Panc1 (cell line): Measurements from ENCODE around the gene SPATA24. TPM values are rescaled to one million over a fixed set of nuclear protein-coding genes. Genes with fewer than 3 reads are reported as not detected.

Source experiments
- ATAC-seq: fragments of 200-7000 bp; cut with Tn5 transposase; 2 replicates; pipeline ENCODE4 v1.9.1; 2020; ENCODE audit warnings: mild to moderate bottlenecking, moderate library complexity
- BruUV-seq: library from RNA; stranded (reverse); fragments of 400-500 nt; replicated peaks from 2 replicates; lab custom pipeline; 2021; lab: Mats Ljungman, UMichigan
- CTCF ChIA-PET: fragments of 300-600 bp; sonication (Branson Sonifier 250); formaldehyde crosslinking; loops from one replicate; lab custom pipeline; 2022; ENCODE audit warnings: antibody characterized with exemption; lab: Charles Lee
- POLR2A ChIA-PET: fragments of 300-600 bp; sonication (Branson Sonifier 250); formaldehyde crosslinking; loops from one replicate; lab custom pipeline; 2022; ENCODE audit warnings: antibody characterized with exemption; lab: Charles Lee
- DNase-seq: peaks from one replicate; pipeline ENCODE4 v3.0.0-alpha.2; 2010; ENCODE audit warnings: low read depth, low spot score
- H3K27ac ChIP-seq: 2 replicates; pipeline ENCODE4 v1.5.1; 2011; ENCODE audit warnings: mild to moderate bottlenecking, low read length, inconsistent platforms
- H3K27me3 ChIP-seq: fragments of 200-500 bp; sonication (Bioruptor generic); 2 replicates; pipeline ENCODE4 v1.6.0; 2014; ENCODE audit warnings: low read length, inconsistent platforms; ENCODE audit not compliant: control insufficient read depth, insufficient read depth
- H3K36me3 ChIP-seq: fragments of 200-500 bp; sonication (Bioruptor generic); 2 replicates; pipeline ENCODE4 v1.5.1; 2014; ENCODE audit warnings: inconsistent platforms, mild to moderate bottlenecking, low read length, moderate library complexity; ENCODE audit not compliant: control insufficient read depth, insufficient read depth
- H3K4me1 ChIP-seq: 2 replicates; pipeline ENCODE4 v1.5.1; 2011; ENCODE audit warnings: inconsistent platforms, mild to moderate bottlenecking, low read length, moderate library complexity; ENCODE audit not compliant: control insufficient read depth, insufficient read depth
- H3K4me3 ChIP-seq, 2 experiments: 2 replicates each; pipeline ENCODE4 v1.5.1; 2011 to 2012; ENCODE audit warnings: low read depth in 2 of 2, low read length in 2 of 2, mild to moderate bottlenecking in 2 of 2, inconsistent platforms in 1 of 2, moderate library complexity in 1 of 2
- H3K9me3 ChIP-seq: fragments of 200-500 bp; sonication (Bioruptor generic); 2 replicates; pipeline ENCODE4 v1.5.1; 2014; ENCODE audit warnings: low read depth, mild to moderate bottlenecking, inconsistent platforms, low read length, moderate library complexity; ENCODE audit not compliant: control insufficient read depth, insufficient read depth
- CTCF ChIP-seq: fragments of 450-650 bp; IDR thresholded peaks from 2 replicates; pipeline ENCODE4 v1.5.1; 2017; ENCODE audit warnings: mild to moderate bottlenecking
- POLR2AphosphoS5 ChIP-seq: IDR thresholded peaks from 2 replicates; pipeline ENCODE4 v1.6.1; 2012; ENCODE audit warnings: mild to moderate bottlenecking, low read depth, low read length, moderate library complexity
- REST ChIP-seq, 2 experiments: IDR thresholded peaks; 2 replicates each; pipeline ENCODE4 v1.6.1; 2011 to 2012; ENCODE audit warnings: low read depth in 2 of 2, control low read depth in 1 of 2, low read length in 1 of 2, mild to moderate bottlenecking in 1 of 2, moderate library complexity in 1 of 2; ENCODE audit not compliant: insufficient read depth in 1 of 2
- SIN3A ChIP-seq: IDR thresholded peaks from 2 replicates; pipeline ENCODE4 v1.6.1; 2012; ENCODE audit warnings: low read depth, mild to moderate bottlenecking, low read length, moderate library complexity, borderline replicate concordance; ENCODE audit not compliant: insufficient read depth
- TCF7L2 ChIP-seq: IDR thresholded peaks from 2 replicates; pipeline ENCODE4 v1.6.1; 2011; ENCODE audit warnings: mild to moderate bottlenecking, low read depth, low read length, inconsistent platforms
- in situ Hi-C: cut with HindIII; loops from 2 replicates; pipeline ENCODE4 v1.10.0; 2016; ENCODE audit warnings: low sequenced_read_pairs, low pct_unique_long_range_greater_than_20kb
- intact Hi-C: fragments of 100-400 bp; cut with micrococcal nuclease; formaldehyde crosslinking; loops from one replicate; pipeline ENCODE4 v1.10.0; 2022; ENCODE audit not compliant: unreplicated experiment
- total RNA-seq: library from RNA; stranded (reverse); gene quantifications from one replicate; pipeline ENCODE4 v1.2.1, GENCODE V29; 2021; ENCODE audit not compliant: unreplicated experiment

Gene SPATA24
- total RNA-seq, 1 experiment from 2014 or later, result 5.5 TPM

- no peaks in the 10 kb centered on the region for H3K9me3 ChIP-seq
- H3K36me3 ChIP-seq, result no peaks in the 10 kb centered on the region
- TF ChIP-seq REST (IDR thresholded peaks at IDR 0.05; ENCODE audit: insufficient read depth in 1 of 2, low read depth in 2 of 2, low read length in 1 of 2), result no peak
- no peak for TF ChIP-seq SIN3A
- no peak for TF ChIP-seq POLR2AphosphoS5
- in situ Hi-C loops, result no loop called here
- DNase-seq, result no peak
- H3K4me1 ChIP-seq, result no peaks in the 10 kb centered on the region; the same call in 1 of the 2 replicates
- no TSS peak for BruUV-seq
- no peaks in the 10 kb centered on the region for H3K27me3 ChIP-seq
- CTCF ChIA-PET, result no interaction called here
- no peak overlapping the region for H3K4me3 ChIP-seq
- ATAC-seq, result 0 out of 2 replicates have a peak, but pooled peaks have one; percentile 3
- H3K27ac ChIP-seq, result no peak overlapping the region
- POLR2A ChIA-PET, result no interaction called here
- intact Hi-C loops, result no loop called here
Measured at GRCh38 chr5:139383993-139384590, 19.8 kb downstream of the SPATA24 start.

GRCh38 chr5:139383275-139383992 is 20.5 kb downstream of the SPATA24 start, which contains the start of gene SLC23A1:
Gene SLC23A1, minus strand, starts transcription at chr5:139383297. Its CDS starts 44 bp downstream, at chr5:139383253.
- no peak within 1 kb of the TSS for H3K4me3 ChIP-seq
- BruUV-seq, result no TSS peak
- DNase-seq (no peak), ATAC-seq (no peak)
- no peaks in the 10 kb centered on the region; the same call in 1 of the 2 replicates for H3K4me1 ChIP-seq
- TF ChIP-seq POLR2AphosphoS5, result no peak
- no peak for TF ChIP-seq CTCF
- no peak for TF ChIP-seq SIN3A
- TF ChIP-seq TCF7L2, result no peak
- TF ChIP-seq REST (IDR thresholded peaks at IDR 0.05; ENCODE audit: insufficient read depth in 1 of 2, low read depth in 2 of 2, low read length in 1 of 2), result no peak
- intact Hi-C loops (no loop called here), in situ Hi-C loops (no loop called here)
- no peak within 1 kb of the TSS for H3K27ac ChIP-seq
- H3K27me3 ChIP-seq, result no peaks in the 10 kb centered on the region
- H3K9me3 ChIP-seq, result no peaks in the 10 kb centered on the region
- ChIA-PET POLR2A (no interaction called here), CTCF (no interaction called here)
- H3K36me3 ChIP-seq, result no peaks in the 10 kb centered on the region
